NB4 (cell line): ENCODE data around the gene SLC16A8.

Experiments used
- POLR2A ChIP-seq: IDR thresholded peaks from 2 replicates; pipeline ENCODE4 v1.6.1; 2011; ENCODE audit warnings: mild to moderate bottlenecking; ENCODE audit not compliant: insufficient read length; ENCODE audit errors: extremely low read depth
- TF ChIP-seq, protein P1 (sequence below): IDR thresholded peaks from one replicate; pipeline ENCODE4 v1.5.1; 2012; ENCODE audit warnings: low read depth, low read length

DNA sequence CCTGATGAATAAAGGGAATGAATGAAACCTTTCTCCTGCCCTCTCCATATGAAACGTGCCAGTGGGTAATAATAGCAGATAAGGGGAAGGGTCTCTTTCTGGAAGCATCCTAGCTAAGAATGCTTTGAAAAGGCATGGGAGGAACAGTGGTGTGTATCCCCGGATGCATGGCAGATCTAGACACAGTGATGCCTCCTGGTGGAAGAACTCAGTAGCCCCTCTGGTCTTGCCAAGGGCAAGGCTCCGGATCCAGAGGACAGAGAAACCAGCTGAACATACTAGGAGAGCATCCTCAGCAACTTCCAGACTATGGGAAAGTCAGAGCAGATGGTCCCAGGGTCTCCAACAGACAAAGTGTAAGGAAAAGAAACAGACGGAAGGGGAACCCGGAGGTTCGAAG, 20.1 kb upstream of the SLC16A8 start:
- TF ChIP-seq, protein P1, sequence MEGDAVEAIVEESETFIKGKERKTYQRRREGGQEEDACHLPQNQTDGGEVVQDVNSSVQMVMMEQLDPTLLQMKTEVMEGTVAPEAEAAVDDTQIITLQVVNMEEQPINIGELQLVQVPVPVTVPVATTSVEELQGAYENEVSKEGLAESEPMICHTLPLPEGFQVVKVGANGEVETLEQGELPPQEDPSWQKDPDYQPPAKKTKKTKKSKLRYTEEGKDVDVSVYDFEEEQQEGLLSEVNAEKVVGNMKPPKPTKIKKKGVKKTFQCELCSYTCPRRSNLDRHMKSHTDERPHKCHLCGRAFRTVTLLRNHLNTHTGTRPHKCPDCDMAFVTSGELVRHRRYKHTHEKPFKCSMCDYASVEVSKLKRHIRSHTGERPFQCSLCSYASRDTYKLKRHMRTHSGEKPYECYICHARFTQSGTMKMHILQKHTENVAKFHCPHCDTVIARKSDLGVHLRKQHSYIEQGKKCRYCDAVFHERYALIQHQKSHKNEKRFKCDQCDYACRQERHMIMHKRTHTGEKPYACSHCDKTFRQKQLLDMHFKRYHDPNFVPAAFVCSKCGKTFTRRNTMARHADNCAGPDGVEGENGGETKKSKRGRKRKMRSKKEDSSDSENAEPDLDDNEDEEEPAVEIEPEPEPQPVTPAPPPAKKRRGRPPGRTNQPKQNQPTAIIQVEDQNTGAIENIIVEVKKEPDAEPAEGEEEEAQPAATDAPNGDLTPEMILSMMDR = peak; percentile 53
- TF ChIP-seq POLR2A = no peak
